IMR-90 (cell line): ENCODE results near the gene ULK2. TPM values are rescaled to one million over a fixed set of nuclear protein-coding genes. Genes with fewer than 3 reads are reported as not detected.

Experiments used
- ATAC-seq: fragments of 200-7000 bp; cut with Tn5 transposase; 2 replicates; pipeline ENCODE4 v1.9.1; 2020; ENCODE audit warnings: low read depth, mild to moderate bottlenecking, moderate library complexity
- BruUV-seq: library from RNA; stranded (reverse); fragments of 400-500 nt; replicated peaks from 2 replicates; lab custom pipeline; 2021; lab: Mats Ljungman, UMichigan
- CTCF ChIA-PET: fragments of 300-600 bp; formaldehyde crosslinking; extraction: SDS; loops from one replicate; lab custom pipeline; 2021; ENCODE audit warnings: antibody characterized with exemption; lab: Yijun Ruan, JAX
- POLR2A ChIA-PET: fragments of 300-600 bp; sonication (Branson Sonifier 250); formaldehyde crosslinking; loops from one replicate; lab custom pipeline; 2022; ENCODE audit warnings: antibody characterized with exemption; ENCODE audit not compliant: unreplicated experiment; lab: Charles Lee
- DNase-seq: peaks from one replicate; pipeline ENCODE4 v3.0.0; 2013
- H2AFZ ChIP-seq: replicated peaks from 2 replicates; pipeline ENCODE3; 2013; ENCODE audit warnings: low read length, mild to moderate bottlenecking; ENCODE audit not compliant: poor library complexity
- H2AK5ac ChIP-seq: 2 replicates; pipeline ENCODE4 v1.6.1; 2013; ENCODE audit warnings: low read depth, low read length, inconsistent platforms
- H2AK9ac ChIP-seq: replicated peaks from 2 replicates; pipeline ENCODE3; 2013; ENCODE audit warnings: mild to moderate bottlenecking, low read depth, low read length, moderate library complexity; ENCODE audit not compliant: poor library complexity
- H2BK120ac ChIP-seq: 2 replicates; pipeline ENCODE4 v1.6.1; 2013; ENCODE audit warnings: low read depth, low read length, inconsistent platforms
- H2BK15ac ChIP-seq: 3 replicates; pipeline ENCODE4 v1.6.1; 2013; ENCODE audit warnings: low read depth, low read length, inconsistent platforms
- H2BK20ac ChIP-seq: 2 replicates; pipeline ENCODE4 v1.6.1; 2013; ENCODE audit warnings: low read depth, mild to moderate bottlenecking, inconsistent platforms, low read length, moderate library complexity
- H2BK5ac ChIP-seq: 2 replicates; pipeline ENCODE4 v1.6.1; 2013; ENCODE audit warnings: mild to moderate bottlenecking, low read depth, low read length, inconsistent platforms; ENCODE audit not compliant: poor library complexity, severe bottlenecking
- H3K14ac ChIP-seq: replicated peaks from 2 replicates; pipeline ENCODE4 v1.6.1; 2013; ENCODE audit warnings: low read depth, low read length, inconsistent platforms
- H3K18ac ChIP-seq: 2 replicates; pipeline ENCODE4 v1.6.1; 2013; ENCODE audit warnings: low read depth, low read length, control low read depth
- H3K23ac ChIP-seq: 2 replicates; pipeline ENCODE4 v1.6.1; 2013; ENCODE audit warnings: low read depth, low read length, inconsistent platforms
- H3K27ac ChIP-seq: 2 replicates; pipeline ENCODE4 v1.5.1; 2013; ENCODE audit warnings: mild to moderate bottlenecking, control low read depth, low read length; ENCODE audit not compliant: insufficient read depth
- H3K27me3 ChIP-seq: 2 replicates; pipeline ENCODE4 v1.6.1; 2013; ENCODE audit warnings: low read length; ENCODE audit not compliant: control insufficient read depth, insufficient read depth
- H3K36me3 ChIP-seq: 2 replicates; pipeline ENCODE4 v1.6.1; 2013; ENCODE audit warnings: low read length, mixed read lengths; ENCODE audit not compliant: control insufficient read depth, insufficient read depth
- H3K4ac ChIP-seq: 2 replicates; pipeline ENCODE4 v1.6.1; 2013; ENCODE audit warnings: low read depth, low read length, inconsistent platforms
- H3K4me1 ChIP-seq: 2 replicates; pipeline ENCODE4 v1.6.1; 2013; ENCODE audit warnings: low read length, mixed read lengths; ENCODE audit not compliant: control insufficient read depth, insufficient read depth
- H3K4me2 ChIP-seq: 2 replicates; pipeline ENCODE4 v1.6.1; 2013; ENCODE audit warnings: low read depth, mild to moderate bottlenecking, control low read depth, low read length, moderate library complexity
- H3K4me3 ChIP-seq: 2 replicates; pipeline ENCODE4 v1.5.1; 2013; ENCODE audit warnings: low read depth, mild to moderate bottlenecking, control low read depth, low read length, moderate library complexity; ENCODE audit not compliant: insufficient read depth
- H3K56ac ChIP-seq: 2 replicates; pipeline ENCODE4 v1.6.1; 2013; ENCODE audit warnings: low read length, inconsistent platforms; ENCODE audit not compliant: insufficient read depth; ENCODE audit errors: extremely low read depth
- H3K79me1 ChIP-seq, 2 experiments: 2 replicates each; pipeline ENCODE4 v1.6.1; 2013; ENCODE audit warnings: low read length in 2 of 2, inconsistent platforms in 1 of 2, low read depth in 1 of 2
- H3K9ac ChIP-seq: 2 replicates; pipeline ENCODE4 v1.6.1; 2013; ENCODE audit warnings: low read depth, low read length, control low read depth
- H3K9me1 ChIP-seq: 2 replicates; pipeline ENCODE4 v1.6.1; 2013; ENCODE audit warnings: low read length, inconsistent platforms; ENCODE audit not compliant: insufficient read depth
- H3K9me3 ChIP-seq: 2 replicates; pipeline ENCODE4 v1.6.1; 2013; ENCODE audit warnings: low read length; ENCODE audit not compliant: control insufficient read depth, insufficient read depth
- H4K20me1 ChIP-seq: 2 replicates; pipeline ENCODE4 v1.6.1; 2013; ENCODE audit warnings: low read length, inconsistent platforms; ENCODE audit not compliant: insufficient read depth
- H4K5ac ChIP-seq: 2 replicates; pipeline ENCODE4 v1.6.1; 2013; ENCODE audit warnings: mild to moderate bottlenecking, low read depth, low read length, control low read depth
- H4K8ac ChIP-seq, 2 experiments: 2 replicates each; pipeline ENCODE4 v1.6.1; 2013; ENCODE audit warnings: low read depth in 2 of 2, low read length in 2 of 2, control low read depth in 1 of 2, inconsistent platforms in 1 of 2
- H4K91ac ChIP-seq: 2 replicates; pipeline ENCODE4 v1.6.1; 2013; ENCODE audit warnings: low read depth, low read length, inconsistent platforms; ENCODE audit not compliant: insufficient read depth
- BHLHE40 ChIP-seq: fragments of 150-350 bp; IDR thresholded peaks from 2 replicates; pipeline ENCODE4 v1.6.1; 2016; ENCODE audit warnings: mild to moderate bottlenecking, low read depth, low read length
- POLR2A ChIP-seq: IDR thresholded peaks from 2 replicates; pipeline ENCODE4 v1.6.1; 2012; ENCODE audit warnings: mild to moderate bottlenecking, low read depth, low read length
- RCOR1 ChIP-seq: IDR thresholded peaks from 2 replicates; pipeline ENCODE4 v1.6.1; 2012; ENCODE audit warnings: mild to moderate bottlenecking, low read length, improper control_type of control experiment; ENCODE audit not compliant: insufficient replicate concordance
- RFX5 ChIP-seq: IDR thresholded peaks from 2 replicates; pipeline ENCODE4 v1.8.0; 2012; ENCODE audit warnings: low read depth, mild to moderate bottlenecking, low read length, moderate library complexity
- WGBS, 2 experiments: methylation state at CpG; one replicate each; pipeline versions ENCODE4 v1.1.5 to v1.1.7; 2013; ENCODE audit warnings: missing lambda C conversion rate in 2 of 2; ENCODE audit not compliant: insufficient read length in 1 of 2; ENCODE audit errors: extremely low coverage in 2 of 2; 5-methylcytosine and 5-hydroxymethylcytosine counted together
- dilution Hi-C: fragments of 300-500 bp; cut with HindIII; formaldehyde crosslinking; loops from one replicate; pipeline ENCODE4 v1.14.3; 2018; ENCODE audit warnings: low sequenced_read_pairs; ENCODE audit not compliant: unreplicated experiment
- in situ Hi-C: fragments of 300-500 bp; cut with MboI; formaldehyde crosslinking; loops from 3 replicates; pipeline ENCODE4 v1.14.3; 2019; ENCODE audit warnings: low sequenced_read_pairs, inconsistent platforms, mixed read lengths
- intact Hi-C: fragments of 100-400 bp; cut with micrococcal nuclease; formaldehyde crosslinking; loops from 2 replicates; pipeline ENCODE4 v1.10.0; 2022
- polyA plus RNA-seq, 3 experiments: library from polyadenylated mRNA; depleted of rRNA; stranded (reverse); fragments of >200 nt; gene quantifications; 2 replicates each; pipeline ENCODE4 v1.2.3, GENCODE V29; 2012; ENCODE audit warnings: low replicate concordance in 1 of 3
- total RNA-seq: library from RNA; depleted of rRNA; stranded (reverse); fragments of >200 nt; gene quantifications from 2 replicates; pipeline ENCODE4 v1.2.3, GENCODE V29; 2012
- TF ChIP-seq, protein P1 (sequence below): conservative IDR thresholded peaks from 2 replicates; pipeline ENCODE4 v1.5.1; 2012; ENCODE audit warnings: mild to moderate bottlenecking, low read depth, low read length, improper control_type of control experiment
- TF ChIP-seq, protein P2 (sequence below): fragments of 150-350 bp; IDR thresholded peaks from 2 replicates; pipeline ENCODE4 v1.6.1; 2016; ENCODE audit warnings: low read depth, mild to moderate bottlenecking, low read length, moderate library complexity, borderline replicate concordance

ULK2 gene
- total and polyA plus RNA-seq, 2 of the 4 experiments (the other 2 are of a cell fraction) = 8.9 to 10.8 TPM

DNA sequence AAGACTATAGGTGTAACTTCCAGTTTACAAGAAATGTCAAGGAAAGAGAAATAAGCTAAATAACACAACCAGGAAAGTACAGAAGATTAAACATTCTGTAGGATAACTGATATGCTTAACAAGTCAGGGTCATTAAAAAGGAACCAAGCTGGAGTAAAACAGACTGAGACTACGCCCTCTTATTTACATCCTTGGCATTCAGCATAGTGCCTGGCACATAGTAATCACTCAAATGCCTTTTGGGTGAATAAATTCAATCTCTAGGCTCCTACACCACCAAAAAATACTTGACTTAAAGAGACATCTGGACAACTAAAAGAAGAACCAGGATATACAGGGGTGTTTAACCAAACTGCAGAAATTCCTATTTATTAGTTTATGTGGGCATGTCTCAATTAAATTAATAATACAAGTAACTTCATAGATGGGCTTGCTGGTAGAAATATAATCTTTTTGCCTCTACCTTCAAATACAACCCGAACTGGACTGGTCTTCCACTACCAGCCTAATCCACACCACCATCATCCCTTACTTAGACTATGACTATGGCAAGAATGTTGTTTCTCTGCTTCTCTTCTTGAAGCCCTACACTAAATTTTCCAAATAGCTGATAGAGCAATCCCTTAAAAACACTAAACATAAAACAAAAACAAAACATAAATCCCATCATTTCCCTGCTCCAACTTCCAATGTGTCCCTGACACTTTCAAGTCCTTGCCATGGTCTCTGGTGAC lies 47.7 kb upstream of the ULK2 start:
- POLR2A ChIA-PET = no interaction called here
- intact Hi-C loops (no loop called here), in situ Hi-C loops (no loop called here), dilution Hi-C loops (no loop called here)
- Histone ChIP-seq H4K5ac (no peak overlapping the region), H2AFZ (no peak overlapping the region), H2AK5ac (no peak overlapping the region), H2BK15ac (no peak overlapping the region), H2BK20ac (no peak overlapping the region), H2BK5ac (no peak overlapping the region), H3K18ac (no peak overlapping the region), H3K9ac (no peak overlapping the region), H3K9me1 (0 out of 2 replicates have a peak, but pooled peaks cover 3% of the 10 kb centered on the region), H3K79me1 (peaks cover 8 to 17% of the 10 kb centered on the region in 2 experiments; a peak in 3 of 4 replicates), H4K8ac (no peak overlapping the region), H3K36me3 (peaks cover 44% of the 10 kb centered on the region), H3K27ac (no peak overlapping the region), H3K14ac (no peak overlapping the region), H3K9me3 (no peaks in the 10 kb centered on the region), H3K23ac (no peak overlapping the region), H3K27me3 (no peaks in the 10 kb centered on the region), H3K4me1 (peaks cover 2% of the 10 kb centered on the region), H4K20me1 (no peaks in the 10 kb centered on the region), H3K4ac (no peak overlapping the region), H3K4me2 (no peak overlapping the region), H3K56ac (no peak overlapping the region), H4K91ac (no peak overlapping the region), H3K4me3 (no peak overlapping the region), H2BK120ac (no peak overlapping the region), H2AK9ac (no peak overlapping the region)
- ATAC-seq (peak; percentile 42), DNase-seq (no peak)
- CTCF ChIA-PET = no interaction called here
- no CpG with 5 or more reads among the region's 2 CpGs for WGBS, 2 experiments
- no TSS peak for BruUV-seq
- TF ChIP-seq BHLHE40 (no peak), POLR2A (no peak), RFX5 (no peak), RCOR1 (no peak)
- TF ChIP-seq, protein P1, sequence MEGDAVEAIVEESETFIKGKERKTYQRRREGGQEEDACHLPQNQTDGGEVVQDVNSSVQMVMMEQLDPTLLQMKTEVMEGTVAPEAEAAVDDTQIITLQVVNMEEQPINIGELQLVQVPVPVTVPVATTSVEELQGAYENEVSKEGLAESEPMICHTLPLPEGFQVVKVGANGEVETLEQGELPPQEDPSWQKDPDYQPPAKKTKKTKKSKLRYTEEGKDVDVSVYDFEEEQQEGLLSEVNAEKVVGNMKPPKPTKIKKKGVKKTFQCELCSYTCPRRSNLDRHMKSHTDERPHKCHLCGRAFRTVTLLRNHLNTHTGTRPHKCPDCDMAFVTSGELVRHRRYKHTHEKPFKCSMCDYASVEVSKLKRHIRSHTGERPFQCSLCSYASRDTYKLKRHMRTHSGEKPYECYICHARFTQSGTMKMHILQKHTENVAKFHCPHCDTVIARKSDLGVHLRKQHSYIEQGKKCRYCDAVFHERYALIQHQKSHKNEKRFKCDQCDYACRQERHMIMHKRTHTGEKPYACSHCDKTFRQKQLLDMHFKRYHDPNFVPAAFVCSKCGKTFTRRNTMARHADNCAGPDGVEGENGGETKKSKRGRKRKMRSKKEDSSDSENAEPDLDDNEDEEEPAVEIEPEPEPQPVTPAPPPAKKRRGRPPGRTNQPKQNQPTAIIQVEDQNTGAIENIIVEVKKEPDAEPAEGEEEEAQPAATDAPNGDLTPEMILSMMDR = no peak
- TF ChIP-seq, protein P2, sequence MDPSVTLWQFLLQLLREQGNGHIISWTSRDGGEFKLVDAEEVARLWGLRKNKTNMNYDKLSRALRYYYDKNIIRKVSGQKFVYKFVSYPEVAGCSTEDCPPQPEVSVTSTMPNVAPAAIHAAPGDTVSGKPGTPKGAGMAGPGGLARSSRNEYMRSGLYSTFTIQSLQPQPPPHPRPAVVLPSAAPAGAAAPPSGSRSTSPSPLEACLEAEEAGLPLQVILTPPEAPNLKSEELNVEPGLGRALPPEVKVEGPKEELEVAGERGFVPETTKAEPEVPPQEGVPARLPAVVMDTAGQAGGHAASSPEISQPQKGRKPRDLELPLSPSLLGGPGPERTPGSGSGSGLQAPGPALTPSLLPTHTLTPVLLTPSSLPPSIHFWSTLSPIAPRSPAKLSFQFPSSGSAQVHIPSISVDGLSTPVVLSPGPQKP = no peak
